Inflammatory macrophage (primary cell): ENCODE measurements around the gene NCCRP1.

Experiments
- DNase-seq, 2 donors: peaks; one replicate each; pipeline ENCODE4 v3.0.0-alpha.2; 2020 to 2022

Gene NCCRP1

DNA sequence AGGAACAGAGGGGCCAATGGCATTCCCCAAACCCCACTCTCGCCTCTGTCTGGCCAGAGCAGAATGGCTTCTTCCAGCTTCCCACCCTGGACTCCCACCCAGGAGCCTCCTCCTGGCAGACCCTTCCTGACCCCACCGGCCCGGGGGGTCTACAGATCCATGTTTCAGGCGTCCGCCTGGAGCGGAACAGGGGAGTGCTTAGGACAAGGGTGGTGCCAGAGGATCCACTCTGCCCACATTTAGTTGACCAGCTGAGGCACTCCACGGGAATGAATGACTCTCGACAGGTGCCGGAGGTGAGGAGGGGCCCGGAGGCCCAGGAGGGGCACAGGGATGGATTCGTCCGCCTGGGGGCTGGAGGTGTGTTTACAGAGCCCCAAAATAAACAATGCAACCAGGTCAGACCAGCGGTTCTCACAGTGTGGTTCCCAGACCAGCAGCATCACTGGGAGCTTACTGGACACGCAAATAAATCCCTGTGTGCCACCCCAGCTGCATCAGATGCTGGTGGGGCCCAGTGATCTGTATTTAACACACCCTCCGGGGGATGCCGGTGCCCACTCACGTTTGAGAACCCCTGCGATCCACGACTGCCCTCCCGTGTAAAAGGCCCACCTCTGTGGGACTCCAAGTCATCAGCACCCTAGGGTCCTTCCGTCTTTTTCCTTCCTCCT, 15.1 kb upstream of the NCCRP1 start:
- DNase-seq: no peak

DNA sequence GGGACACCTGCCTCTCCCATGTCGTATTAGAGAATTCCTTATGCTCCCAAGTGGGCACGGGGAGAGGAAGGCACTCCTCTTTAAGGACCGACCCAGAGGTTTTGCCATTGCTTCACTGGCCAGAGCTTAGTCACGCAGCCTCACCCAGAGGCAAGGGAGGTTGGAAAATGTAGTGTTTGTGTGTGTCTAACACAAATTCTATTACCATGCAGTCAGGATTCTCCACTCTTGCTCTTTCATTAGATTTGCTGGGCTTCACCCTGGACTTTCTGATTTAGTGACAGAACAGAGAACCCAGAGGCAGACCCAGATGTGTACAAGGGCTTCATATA, 14.6 kb upstream of the NCCRP1 start:
- DNase-seq: no peak

DNA sequence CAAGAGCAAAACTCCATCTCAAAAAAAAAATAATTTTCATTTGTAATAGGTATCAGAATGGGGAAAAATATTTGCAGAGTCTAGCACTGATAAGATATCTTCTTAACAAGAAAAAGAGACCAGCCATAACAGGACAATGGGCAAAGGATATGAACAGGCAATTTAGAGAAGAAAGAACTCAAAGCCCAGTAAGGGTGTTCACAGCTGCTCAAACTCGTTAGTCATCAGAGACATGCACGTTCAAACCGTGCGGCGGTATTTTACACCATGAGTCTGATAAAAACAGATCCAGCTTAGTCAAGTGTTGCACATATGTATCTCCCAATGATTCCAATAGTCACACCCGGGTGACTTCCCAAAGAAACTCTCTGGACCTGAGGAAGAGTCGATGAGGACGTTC, 13.7 kb upstream of the NCCRP1 start:
- DNase-seq: no peak

DNA sequence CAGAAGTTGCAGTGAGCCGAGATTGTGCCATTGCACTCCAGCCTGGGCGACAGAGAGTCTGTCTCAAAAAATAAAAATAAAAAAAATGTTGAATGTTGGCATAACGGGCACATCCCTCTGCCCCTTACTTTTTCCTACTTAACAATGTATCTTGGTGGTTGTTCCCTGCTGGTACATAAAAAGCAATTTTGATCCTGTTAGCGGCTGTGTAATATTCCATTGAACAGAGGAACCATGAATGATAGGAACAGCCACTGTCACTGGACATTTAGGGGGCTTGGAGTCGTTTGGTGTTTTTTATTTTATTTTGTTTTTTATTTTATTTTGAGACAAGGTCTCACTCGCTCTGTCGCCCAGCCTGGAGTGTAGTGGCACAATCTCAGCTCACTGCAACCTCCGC, 10.4 kb upstream of the NCCRP1 start:
- DNase-seq: no peak

DNA sequence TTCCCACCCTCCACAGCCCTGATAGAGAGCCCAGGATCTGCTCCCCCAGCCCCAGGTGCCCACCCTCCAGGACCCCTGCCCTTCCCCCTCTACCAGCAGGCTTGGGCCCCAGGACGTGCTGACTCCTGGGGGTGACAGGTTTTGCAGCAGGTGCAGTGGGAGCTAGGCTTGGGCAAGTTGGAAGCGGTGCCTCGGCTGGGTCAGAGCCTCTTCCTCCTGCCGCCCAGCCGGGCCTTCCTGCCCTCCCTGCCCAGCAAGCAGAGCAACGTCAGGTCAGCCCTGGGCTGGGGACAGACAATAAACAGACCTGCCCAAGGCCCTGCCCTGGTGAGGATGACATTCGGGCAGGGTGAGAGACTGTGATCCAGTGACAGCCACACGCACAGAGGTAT, 9.2 kb upstream of the NCCRP1 start:
- DNase-seq: no peak

DNA sequence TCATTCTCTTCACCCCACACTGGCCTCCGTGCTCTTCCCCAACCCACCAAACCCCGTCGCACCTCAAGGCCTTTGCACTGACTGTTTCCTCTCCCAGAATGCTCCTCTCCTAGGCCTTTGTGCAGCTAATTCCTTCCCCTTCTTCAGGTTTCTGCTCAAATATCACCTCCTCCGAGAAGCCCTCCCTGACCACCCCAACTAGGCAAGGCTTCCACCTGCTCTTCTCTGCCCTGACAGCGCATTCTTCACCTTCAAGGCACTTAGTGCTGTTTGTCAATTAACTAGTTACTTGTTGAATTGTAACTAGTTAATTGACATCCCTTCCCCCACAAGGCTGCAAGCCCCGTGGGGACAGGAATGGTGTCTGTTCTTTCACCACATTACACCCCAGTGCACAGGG, 7.8 kb upstream of the NCCRP1 start:
- DNase-seq: no peak

DNA sequence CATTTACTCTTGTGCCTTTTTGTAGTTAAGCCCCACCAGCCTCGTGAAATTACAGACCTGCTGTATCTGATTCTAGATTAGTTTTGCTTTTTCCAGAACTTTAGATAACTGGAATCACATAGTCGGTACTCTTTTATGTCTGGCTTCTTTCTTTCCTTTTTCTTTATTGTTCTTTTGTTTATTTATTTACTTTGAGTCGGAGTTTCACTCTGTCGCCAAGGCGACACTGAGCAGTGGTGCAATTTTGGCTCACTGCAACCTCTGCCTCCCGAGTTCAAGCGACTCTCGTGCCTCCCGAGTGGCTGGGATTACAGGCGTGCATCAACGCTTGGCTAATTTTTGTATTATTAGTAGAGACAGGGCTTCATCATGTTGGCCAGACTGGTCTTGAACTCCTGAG, 6.0 kb upstream of the NCCRP1 start:
- DNase-seq: no peak

DNA sequence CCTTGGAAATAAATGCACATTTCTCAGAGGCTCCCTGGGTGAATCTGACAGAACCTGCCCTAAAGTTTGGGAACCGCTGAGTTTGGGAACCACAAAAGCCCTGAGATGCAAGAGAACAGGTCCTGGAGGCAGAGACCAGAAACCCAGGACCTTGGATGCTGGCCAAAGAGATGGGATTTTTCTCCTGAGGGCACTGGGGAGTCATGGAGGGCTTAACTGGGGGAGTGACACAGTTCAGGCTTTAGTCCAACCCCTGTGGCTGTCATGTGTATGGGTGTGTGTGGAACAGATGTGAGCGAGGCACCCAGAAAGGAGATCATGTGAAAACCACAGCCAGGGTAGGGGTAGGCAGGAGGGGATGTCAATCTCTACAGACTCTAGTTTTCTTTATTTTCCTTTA, 3.9 kb upstream of the NCCRP1 start:
- no peak for DNase-seq

DNA sequence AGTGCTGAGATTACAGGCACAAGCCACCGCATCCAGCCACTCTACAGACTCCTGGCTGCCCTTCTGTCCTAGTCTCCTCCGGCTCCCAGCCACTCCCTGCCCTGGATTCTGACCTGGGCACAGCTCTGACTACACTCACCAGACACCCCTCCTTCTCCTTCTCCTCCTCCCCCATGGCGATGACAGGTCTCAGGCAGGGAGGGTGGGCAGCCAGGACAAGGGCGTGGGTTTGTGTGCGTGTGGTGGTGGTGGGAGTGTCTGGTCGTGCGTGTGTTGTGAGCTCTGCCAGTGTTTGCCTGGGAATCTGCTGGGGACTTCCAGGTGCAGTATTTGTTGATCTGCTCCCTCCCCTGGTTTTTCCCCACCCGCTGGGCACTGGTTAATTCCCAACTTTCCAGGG, 3.0 kb upstream of the NCCRP1 start:
- DNase-seq: no peak

DNA sequence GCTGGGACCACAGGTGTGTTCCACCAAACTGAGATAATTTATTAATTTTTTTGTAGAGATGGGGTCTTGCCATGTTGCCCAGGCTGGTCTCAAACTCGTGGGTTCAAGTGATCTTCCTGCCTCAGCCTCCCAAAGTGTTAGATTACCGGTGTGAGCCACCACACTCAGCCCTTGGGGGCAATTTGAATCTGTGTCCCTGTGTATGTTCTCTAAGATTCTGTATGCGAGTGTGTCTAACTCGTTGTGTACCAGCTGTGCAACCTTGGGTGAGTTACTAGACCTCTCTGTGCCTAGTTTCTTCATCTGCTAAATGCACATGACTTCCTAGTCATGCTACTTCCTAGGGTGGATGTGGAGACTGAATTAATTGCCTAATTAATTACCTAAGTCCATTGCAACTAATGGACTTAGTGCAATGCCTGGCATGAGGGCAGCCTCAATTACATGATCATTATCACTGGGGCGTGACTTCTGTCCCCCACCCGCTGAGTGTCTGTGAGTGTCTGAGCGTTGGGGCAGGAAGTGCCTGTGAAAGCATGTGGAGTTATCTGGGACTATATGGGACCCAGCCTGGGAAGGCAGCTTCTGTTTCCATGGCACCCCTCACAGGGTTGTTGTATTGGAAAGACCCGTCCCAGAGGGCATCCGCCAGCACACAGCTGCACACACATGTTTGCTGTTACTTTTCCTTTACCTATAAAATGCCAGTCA, 1.8 kb upstream of the NCCRP1 start:
- no peak for DNase-seq

DNA sequence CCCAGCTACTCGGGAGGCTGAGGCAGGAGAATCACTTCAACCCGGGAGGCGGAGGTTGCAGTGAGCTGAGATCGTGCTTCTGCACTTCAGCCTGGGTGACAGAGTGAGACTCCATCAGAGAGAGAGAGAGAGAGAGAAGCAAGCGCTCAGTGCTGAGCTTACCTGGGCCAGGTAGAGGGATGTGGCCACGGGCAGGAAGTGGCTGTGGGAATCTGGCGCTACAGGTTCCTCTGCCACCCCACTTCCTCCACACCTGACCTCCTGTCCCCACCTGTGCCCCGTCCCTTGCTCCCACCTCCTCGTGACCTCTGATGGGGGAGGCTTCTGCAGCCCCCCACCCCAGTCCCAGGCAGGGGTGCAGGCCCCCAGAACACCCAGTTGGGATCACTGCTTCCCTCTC, 1.0 kb upstream of the NCCRP1 start:
- no peak for DNase-seq

DNA sequence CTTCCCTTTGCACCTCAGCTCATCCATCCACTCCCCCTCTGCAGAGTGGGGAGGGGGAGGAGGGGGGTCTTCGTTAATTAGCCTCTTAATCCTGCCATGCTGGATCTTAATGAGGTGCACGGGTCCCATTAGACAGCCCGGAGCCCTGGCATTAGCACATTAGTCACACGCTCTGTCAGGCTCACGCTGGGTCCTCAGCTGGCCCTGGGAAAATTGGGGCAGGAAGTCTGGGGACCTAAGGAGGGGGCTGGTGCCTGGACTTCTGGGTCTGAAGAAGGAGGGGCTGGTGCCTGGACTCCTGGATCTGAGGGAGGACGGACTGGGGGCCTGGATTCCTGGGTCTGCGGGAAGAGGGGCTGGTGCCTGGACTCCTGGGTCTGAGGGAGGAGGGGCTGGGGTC, 444 bp upstream of the NCCRP1 start:
- DNase-seq: no peak

DNA sequence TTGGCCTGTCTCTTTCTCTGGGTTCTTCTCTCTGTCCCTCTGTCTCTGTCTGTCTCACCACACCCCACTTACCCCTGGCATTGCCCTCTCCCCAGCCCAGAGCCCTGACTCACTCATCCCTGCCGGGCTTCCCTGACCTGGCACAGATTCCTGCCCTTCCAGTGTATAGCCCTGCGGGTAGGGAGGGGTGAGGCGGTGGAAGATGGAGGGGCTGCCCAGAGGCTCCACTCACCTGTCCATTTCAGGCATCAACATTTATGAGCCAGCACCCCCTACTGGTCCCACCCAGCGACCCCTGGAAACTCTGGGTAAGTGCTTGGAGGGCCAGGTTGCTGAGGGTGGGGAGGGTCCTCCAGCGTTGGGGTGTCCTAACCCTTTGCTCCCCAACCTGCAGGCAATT, 1.0 kb downstream of the NCCRP1 start:
- DNase-seq: no peak

DNA sequence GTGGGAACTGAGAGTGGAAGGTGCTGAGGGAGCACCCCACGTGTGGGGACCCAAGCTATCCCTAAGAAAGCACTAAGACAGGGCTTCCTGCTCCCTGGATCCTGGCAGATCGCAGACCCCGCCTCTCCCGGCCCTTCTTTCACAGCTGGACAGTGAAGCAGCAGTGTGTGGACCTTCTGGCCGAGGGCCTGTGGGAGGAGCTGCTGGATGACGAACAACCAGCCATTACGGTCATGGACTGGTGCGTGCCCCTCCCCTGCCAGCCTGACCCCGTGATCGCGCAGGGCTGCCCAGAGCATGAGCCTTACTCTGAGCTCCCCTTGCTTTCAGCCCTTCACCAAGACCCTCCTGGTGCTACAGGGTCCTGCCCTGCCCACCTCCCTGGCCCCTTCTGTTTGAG, 2.3 kb downstream of the NCCRP1 start:
- DNase-seq: no peak

DNA sequence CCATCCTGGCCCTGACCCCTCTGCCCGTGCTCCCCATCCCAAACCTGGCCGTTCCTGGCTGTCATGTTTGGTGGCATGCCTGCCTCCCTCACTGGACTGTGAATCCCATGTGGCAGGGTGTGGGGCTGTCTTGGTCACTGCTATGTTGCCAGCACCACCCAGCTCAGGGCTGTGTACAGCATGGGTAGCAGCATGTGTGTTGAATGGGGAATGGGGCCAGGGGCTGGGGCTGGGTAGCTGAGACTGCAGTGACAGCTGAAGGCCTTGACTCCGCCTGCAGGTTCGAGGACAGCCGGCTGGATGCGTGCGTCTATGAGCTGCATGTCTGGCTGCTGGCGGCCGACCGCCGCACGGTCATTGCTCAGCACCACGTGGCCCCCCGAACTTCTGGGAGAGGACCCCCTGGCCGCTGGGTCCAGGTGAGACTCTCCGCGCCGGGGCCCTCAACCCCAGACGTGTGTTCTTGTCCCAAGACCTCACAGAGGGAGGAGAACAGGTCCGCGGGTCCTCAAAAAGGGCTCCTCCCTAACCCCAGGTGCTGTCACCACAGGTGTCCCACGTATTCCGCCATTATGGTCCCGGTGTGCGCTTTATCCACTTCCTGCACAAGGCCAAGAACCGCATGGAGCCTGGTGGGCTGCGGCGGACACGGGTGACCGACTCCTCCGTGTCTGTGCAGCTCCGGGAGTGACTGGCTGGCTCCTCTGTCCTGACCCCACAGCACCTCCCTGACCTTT, 3.5 kb downstream of the NCCRP1 start:
- no peak for DNase-seq

DNA sequence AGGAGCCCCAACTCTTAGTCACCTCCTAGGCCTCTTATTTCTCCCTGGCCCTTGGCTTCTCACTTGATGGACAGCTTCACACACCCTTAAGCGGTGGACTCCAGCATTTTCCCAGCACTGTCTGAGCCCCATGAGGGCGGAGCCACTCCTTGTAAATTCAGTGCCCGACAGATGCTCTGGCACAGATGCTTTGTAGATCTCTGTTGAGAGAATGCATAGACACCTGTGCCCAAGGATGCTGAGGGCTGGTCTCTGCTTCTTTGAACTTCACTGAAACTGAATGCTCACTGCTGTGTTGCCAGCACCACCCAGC, 4.0 kb downstream of the NCCRP1 start:
- no peak for DNase-seq

DNA sequence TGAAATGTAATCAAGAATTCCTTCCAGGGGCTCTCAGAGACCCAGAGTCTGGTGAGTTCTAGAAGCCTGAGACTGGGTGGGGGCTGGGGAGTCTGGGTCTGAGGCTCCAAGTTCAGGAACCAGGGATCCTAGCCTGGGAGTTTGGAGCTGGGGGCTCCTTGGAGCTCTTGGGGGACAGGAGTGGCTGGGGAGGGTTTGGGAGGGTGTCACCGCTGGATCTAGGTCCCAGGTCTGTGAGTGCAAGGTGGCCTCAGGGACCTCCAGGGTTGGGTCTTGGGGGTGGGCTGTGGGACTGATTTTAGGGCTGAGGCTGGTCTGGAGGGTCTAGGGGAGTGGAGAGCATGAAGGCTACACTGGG, 6.2 kb downstream of the NCCRP1 start:
- DNase-seq: no peak

DNA sequence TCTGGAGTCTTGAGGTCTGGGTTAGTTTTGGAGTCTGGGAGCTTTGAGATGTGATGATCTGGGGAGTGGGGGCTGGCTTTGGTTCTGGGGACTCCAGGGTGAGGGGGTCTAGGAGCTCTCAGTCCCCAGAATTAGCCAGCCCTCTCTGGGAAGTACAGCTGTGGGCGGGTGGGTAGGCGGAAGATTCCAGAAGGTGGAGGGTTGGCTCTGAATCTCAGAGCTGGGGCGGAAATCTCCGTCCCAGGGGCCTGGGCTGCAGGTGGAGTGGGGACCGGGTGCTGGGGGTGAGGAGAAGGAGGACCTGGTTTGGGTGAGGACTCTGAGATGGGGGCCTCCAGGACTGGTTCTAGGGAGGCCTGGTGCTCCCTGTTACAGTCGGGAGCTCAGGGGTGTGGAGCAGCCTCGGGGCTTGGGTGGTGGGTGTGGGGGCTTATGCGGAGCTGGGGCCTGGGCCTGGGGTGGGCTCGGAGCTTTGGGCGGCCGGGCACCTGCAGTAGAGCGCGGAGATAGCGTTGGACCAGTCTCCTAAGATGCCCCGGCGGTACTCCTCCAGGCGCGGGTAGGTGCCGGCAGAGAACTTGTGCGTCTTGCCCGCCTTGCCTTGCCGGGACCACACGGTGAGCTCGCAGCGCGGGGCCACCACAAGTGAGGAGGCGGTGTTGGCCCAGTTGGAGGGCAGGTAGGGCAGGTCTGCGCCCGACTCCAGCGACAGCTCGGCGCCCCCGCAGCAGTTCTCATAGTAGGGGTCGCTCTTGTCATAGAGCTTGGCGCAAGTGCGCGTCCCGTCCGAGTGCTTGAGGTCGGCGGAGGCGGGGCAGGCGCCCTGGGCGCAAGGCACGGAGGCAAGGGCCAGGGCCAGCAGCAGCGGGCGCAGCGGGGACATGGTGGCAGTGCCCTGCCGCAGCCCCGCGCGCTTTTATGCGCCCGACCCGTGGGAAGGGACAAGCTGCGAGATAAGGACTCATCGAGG, 6.9 kb downstream of the NCCRP1 start, which contains the start of gene SYCN:
SYCN (minus strand) TSS at position 892 of the 970 bp plus-strand sequence; CDS start at position 883, 9 bp downstream.
- DNase-seq: no peak

DNA sequence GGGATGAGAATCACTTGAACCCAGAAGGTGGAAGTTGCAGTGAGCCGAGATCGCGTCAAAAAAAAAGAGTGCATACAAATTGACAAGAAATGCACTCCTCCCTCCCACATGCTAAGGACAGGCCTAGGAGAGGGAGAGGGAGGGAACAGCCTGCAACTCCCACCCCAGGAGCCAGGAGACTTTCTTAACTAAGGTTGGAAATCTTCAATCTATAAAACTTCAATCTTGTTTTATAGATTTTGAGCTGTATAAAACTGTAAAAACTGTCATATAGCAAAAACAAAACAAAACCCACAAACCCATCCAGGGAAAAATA, 8.6 kb downstream of the NCCRP1 start:
- no peak for DNase-seq

DNA sequence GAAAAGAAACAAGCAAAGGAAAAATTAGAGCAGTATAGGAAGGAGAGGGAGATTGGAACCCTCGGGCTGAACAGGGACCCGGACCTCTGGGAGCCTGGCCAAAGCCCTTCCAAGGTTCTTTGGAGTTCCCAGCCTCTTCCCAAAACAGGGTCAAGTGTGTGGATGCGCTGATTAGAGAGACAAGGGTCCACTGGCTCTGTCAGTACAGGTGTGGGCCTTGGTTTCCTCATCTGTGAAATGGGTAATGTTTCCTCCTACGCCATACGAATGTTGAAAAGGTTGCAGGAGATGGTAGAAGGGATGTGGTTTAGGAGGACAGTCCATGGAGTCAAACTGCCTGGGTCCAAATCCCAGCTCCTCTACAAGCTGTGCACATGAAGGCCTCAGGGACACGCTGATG, 9.4 kb downstream of the NCCRP1 start:
- DNase-seq: no peak

DNA sequence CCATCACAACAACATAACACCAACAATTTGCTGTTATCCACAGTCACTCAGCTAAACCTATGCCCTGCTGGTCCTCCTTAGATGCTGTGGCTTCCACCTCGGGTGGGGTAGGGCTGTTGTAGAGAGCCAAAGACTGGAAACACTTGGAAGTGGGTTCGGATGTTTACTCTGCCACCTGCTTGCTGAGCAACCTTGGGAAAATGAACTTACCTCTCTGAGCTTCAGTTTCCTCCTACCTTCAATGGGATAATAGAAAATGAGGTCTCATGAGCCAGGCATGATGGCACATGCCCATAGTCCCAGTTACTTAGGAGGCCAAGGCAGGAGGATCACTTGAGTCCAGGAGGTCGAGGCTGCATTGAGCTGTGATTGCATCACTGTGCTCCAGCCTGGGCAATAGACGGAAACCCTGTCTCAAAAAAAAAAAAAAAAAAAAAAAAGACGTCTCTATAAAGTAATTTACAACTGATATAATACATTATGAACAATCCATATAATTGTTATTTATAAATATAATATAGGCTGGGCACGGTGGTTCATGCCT, 10.6 kb downstream of the NCCRP1 start:
- no peak for DNase-seq

DNA sequence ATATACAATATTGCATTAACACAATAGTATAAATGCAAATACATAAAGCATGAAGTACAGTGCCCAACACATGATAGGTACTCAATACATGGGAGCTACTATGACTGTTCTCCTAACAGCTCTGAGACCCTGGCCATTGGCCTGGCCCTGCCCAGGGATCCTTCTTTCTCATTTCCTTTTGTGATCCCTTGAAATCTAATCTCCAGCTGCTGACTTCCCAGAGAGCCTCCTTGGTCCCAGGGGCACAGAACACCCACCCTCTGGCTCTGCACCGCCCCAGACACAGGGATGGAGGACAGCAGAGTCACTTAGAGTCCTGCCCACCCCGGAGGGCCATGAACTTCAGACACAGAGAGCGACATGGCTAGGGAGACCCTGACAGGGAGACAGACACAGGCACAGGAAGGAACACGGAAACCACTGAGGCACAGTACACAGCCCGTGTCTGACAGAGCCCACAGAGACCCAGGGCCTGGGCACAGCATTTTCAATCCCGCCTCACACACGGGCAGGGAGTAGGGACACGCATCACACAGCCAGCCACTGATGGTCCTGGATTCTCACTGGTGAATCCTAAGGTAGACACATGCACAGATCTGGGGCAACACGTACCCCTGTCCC, 11.5 kb downstream of the NCCRP1 start:
- DNase-seq: no peak

DNA sequence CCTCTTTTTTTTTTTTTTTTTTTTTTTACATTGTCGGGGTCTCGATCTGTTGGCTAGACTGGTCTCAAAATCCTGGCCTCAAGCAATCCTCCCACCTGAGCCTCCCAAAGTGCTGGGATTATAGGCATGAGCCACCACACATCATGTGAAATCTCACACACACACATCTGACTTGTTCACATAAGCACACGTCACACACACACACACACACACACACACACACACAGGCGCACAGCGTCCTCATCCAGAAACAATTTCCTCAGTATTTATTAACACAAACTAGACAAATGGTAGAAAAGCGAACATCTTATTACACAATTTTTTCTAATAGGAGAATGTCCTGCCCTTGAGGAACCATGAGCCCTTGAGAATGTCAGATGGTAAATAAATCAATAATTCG, 12.4 kb downstream of the NCCRP1 start:
- DNase-seq: no peak
